ENCODE results near the gene MIPOL1. TPM values are rescaled to one million over a fixed set of nuclear protein-coding genes. Genes with fewer than 3 reads are reported as not detected.

The MIPOL1 gene
- total RNA-seq, 1 experiment from 2014 or later = 18.7 TPM

DNA sequence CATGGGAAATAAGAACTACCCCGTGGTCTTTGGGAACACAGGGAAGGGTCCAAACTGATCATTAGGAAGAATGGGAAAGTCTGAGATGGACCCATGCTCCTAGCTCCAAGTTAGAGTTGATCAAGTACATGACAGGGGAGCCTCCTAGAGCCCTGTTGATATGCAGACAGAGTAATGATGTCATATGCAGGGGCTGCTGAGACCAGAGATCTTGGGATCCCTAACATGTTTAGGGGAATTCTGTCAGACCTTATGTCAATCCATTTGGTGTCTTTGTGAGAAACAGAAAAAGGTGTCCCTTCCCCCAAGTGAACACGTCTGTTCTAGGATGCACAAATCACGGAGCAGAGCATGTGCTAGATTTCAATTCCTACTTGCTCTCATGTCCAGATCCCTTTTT lies 31.9 kb upstream of the MIPOL1 start:
- H3K9me3 ChIP-seq = no peaks in the 10 kb centered on the region
- Mint-ChIP-seq H3K4me3 (ENCODE audit: unreplicated experiment) (no peak overlapping the region), H3K27me3 (ENCODE audit: insufficient read depth, unreplicated experiment) (no peaks in the 10 kb centered on the region), H3K27ac (ENCODE audit: unreplicated experiment) (no peak overlapping the region), H3K4me1 (ENCODE audit: low read depth, unreplicated experiment) (no peaks in the 10 kb centered on the region), H3K36me3 (ENCODE audit: insufficient read depth, unreplicated experiment) (no peaks in the 10 kb centered on the region), H3K9me3 (ENCODE audit: unreplicated experiment) (peaks cover 9% of the 10 kb centered on the region)
- intact Hi-C loops (cut with micrococcal nuclease; ENCODE audit: unreplicated experiment) = no loop called here
- POLR2A ChIA-PET = no interaction called here
- no peak for DNase-seq
- no peaks in the 10 kb centered on the region for H3K36me3 ChIP-seq (ENCODE audit: control insufficient read depth, insufficient read depth, low read length)
- H3K4me1 ChIP-seq = no peaks in the 10 kb centered on the region
- H3K27me3 ChIP-seq (replicated peaks; ENCODE audit: control insufficient read depth, insufficient read depth, low read length) = no peaks in the 10 kb centered on the region
- CTCF ChIA-PET = no interaction called here
- H3K4me3 ChIP-seq (ENCODE audit: low read depth, low read length) = no peak overlapping the region
- TF ChIP-seq, protein P1, sequence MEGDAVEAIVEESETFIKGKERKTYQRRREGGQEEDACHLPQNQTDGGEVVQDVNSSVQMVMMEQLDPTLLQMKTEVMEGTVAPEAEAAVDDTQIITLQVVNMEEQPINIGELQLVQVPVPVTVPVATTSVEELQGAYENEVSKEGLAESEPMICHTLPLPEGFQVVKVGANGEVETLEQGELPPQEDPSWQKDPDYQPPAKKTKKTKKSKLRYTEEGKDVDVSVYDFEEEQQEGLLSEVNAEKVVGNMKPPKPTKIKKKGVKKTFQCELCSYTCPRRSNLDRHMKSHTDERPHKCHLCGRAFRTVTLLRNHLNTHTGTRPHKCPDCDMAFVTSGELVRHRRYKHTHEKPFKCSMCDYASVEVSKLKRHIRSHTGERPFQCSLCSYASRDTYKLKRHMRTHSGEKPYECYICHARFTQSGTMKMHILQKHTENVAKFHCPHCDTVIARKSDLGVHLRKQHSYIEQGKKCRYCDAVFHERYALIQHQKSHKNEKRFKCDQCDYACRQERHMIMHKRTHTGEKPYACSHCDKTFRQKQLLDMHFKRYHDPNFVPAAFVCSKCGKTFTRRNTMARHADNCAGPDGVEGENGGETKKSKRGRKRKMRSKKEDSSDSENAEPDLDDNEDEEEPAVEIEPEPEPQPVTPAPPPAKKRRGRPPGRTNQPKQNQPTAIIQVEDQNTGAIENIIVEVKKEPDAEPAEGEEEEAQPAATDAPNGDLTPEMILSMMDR (IDR thresholded peaks at IDR 0.05; ENCODE audit: insufficient read depth in 1 of 2, low read depth in 1 of 2, low read length in 1 of 2, severe bottlenecking in 1 of 2, unreplicated experiment in 1 of 2) = no peak
- BruUV-seq (replicated peaks) = no TSS peak

DNA sequence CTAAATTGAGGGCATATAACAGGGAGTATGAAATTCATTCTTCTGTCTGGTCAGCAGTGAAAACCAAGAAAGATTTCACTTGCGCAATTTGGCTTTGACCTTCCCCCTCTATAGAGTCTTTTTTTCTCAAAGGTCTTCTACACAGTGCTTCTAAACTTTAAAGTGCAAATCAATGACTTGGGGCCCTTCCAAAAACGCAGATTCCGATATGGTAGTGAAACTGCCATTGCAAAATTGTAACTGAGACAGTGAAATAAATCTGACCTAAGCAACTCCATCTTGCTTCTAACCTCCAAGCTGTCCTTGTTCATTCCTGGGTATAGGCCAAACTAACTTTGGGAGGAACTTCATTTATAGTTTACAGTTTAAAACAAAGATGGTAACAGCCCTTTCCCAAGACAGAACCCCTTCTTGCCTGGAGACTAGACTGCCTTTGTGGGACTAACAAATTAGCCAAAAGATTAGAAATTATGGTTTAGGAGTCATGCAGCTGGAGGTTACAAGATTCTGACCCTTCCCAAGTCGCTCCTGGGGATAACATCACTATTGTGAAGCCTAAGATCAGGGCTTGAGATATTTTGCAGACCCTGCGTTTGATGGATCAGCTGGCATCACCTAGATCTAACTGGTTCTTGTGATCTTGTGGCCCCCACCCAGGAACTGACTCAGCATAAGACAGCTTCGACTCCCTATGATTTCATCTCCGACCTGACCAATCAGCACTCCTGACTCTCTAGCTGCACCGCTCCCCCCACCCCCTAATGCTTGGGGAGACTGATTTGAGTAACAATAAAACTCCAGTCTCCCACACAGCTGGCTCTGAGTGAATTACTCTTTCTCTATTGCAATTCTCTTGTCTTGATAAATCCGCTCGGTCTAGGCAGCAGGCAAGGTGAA lies 30.3 kb upstream of the MIPOL1 start:
- no peaks in the 10 kb centered on the region for H3K9me3 Mint-ChIP-seq (ENCODE audit: unreplicated experiment)
- no peaks in the 10 kb centered on the region for H3K36me3 Mint-ChIP-seq (ENCODE audit: insufficient read depth, unreplicated experiment)
- CTCF ChIA-PET = interaction anchor here (0.6 kb wide), 1 partner anchor 562 kb away, joined by 3 read pairs; no protein-coding TSS in a partner anchor
- no peaks in the 10 kb centered on the region for H3K4me1 Mint-ChIP-seq (ENCODE audit: low read depth, unreplicated experiment)
- intact Hi-C loops (cut with micrococcal nuclease; ENCODE audit: unreplicated experiment) = no loop called here
- Histone ChIP-seq H3K9me3 (no peaks in the 10 kb centered on the region), H3K4me1 (no peaks in the 10 kb centered on the region), H3K4me3 (ENCODE audit: low read depth, low read length) (no peak overlapping the region), H3K36me3 (ENCODE audit: control insufficient read depth, insufficient read depth, low read length) (no peaks in the 10 kb centered on the region), H3K27me3 (replicated peaks; ENCODE audit: control insufficient read depth, insufficient read depth, low read length) (no peaks in the 10 kb centered on the region)
- H3K27me3 Mint-ChIP-seq (ENCODE audit: insufficient read depth, unreplicated experiment) = no peaks in the 10 kb centered on the region
- H3K4me3 Mint-ChIP-seq (ENCODE audit: unreplicated experiment) = no peak overlapping the region
- no peak overlapping the region for H3K27ac Mint-ChIP-seq (ENCODE audit: unreplicated experiment)
- TF ChIP-seq, protein P1 (IDR thresholded peaks at IDR 0.05; ENCODE audit: insufficient read depth in 1 of 2, low read depth in 1 of 2, low read length in 1 of 2, severe bottlenecking in 1 of 2, unreplicated experiment in 1 of 2) = no peak
- BruUV-seq (replicated peaks) = no TSS peak
- DNase-seq = no peak
- POLR2A ChIA-PET = interaction anchor here (0.7 kb wide), 1 partner anchor 8 kb away, joined by 6 read pairs; no protein-coding TSS in a partner anchor

DNA sequence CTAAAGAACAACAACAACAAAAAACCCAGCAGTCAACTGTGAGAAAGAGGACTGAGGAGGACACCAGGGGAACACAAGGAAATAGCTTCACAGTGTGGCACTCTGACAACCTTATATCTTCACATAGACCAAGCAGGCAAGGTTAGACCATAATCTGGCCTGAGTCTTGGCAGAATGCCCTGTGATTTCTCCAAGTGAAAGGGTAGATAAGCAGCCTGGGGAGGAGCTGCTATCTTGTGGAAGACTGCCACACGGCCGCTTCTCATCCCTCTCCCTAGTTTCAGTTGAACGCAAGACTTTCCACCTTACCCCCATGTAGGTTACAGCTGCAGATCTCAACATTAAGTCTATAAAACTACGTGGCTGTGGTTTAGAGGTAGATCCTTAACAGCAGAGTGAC lies 29.0 kb upstream of the MIPOL1 start:
- no peaks in the 10 kb centered on the region for H3K4me1 Mint-ChIP-seq (ENCODE audit: low read depth, unreplicated experiment)
- no peaks in the 10 kb centered on the region for H3K27me3 Mint-ChIP-seq (ENCODE audit: insufficient read depth, unreplicated experiment)
- no peak overlapping the region for H3K4me3 Mint-ChIP-seq (ENCODE audit: unreplicated experiment)
- Histone ChIP-seq H3K4me3 (ENCODE audit: low read depth, low read length) (no peak overlapping the region), H3K27me3 (replicated peaks; ENCODE audit: control insufficient read depth, insufficient read depth, low read length) (no peaks in the 10 kb centered on the region), H3K36me3 (ENCODE audit: control insufficient read depth, insufficient read depth, low read length) (no peaks in the 10 kb centered on the region), H3K9me3 (no peaks in the 10 kb centered on the region), H3K4me1 (peaks cover 8% of the 10 kb centered on the region; the same call in 1 of the 2 replicates)
- no peaks in the 10 kb centered on the region for H3K9me3 Mint-ChIP-seq (ENCODE audit: unreplicated experiment)
- no TSS peak for BruUV-seq (replicated peaks)
- ChIA-PET POLR2A (no interaction called here), CTCF (no interaction called here)
- no peak for DNase-seq
- intact Hi-C loops (cut with micrococcal nuclease; ENCODE audit: unreplicated experiment) = no loop called here
- no peaks in the 10 kb centered on the region for H3K36me3 Mint-ChIP-seq (ENCODE audit: insufficient read depth, unreplicated experiment)
- H3K27ac Mint-ChIP-seq (ENCODE audit: unreplicated experiment) = no peak overlapping the region
- TF ChIP-seq, protein P1 (IDR thresholded peaks at IDR 0.05; ENCODE audit: insufficient read depth in 1 of 2, low read depth in 1 of 2, low read length in 1 of 2, severe bottlenecking in 1 of 2, unreplicated experiment in 1 of 2) = no peak
